Transverse colon (tissue), 4 donors: ENCODE data around the gene CRLF2. TPM values are rescaled to one million over a fixed set of nuclear protein-coding genes. Genes with fewer than 3 reads are reported as not detected.

Source experiments
- DNase-seq: peaks from one replicate; pipeline ENCODE4 v3.0.0-alpha.2; 2019
- H3K27ac ChIP-seq, 4 donors: fragments of 200-600 bp; sonication (generic); 2 replicates each; pipeline ENCODE4 v1.5.1; 2016 to 2018; ENCODE audit warnings: inconsistent platforms in 4 of 4
- H3K27me3 ChIP-seq: fragments of 200-600 bp; sonication (generic); 2 replicates; pipeline ENCODE4 v1.5.1; 2017; ENCODE audit warnings: inconsistent platforms
- H3K36me3 ChIP-seq, 4 donors: fragments of 200-600 bp; sonication (generic); 2 replicates each; pipeline ENCODE4 v1.5.1; 2017 to 2019; ENCODE audit warnings: inconsistent platforms in 4 of 4
- H3K4me1 ChIP-seq, 4 donors: fragments of 200-600 bp; sonication (generic); 2 replicates each; pipeline ENCODE4 v1.5.1; 2017 to 2020; ENCODE audit warnings: inconsistent platforms in 4 of 4
- H3K4me3 ChIP-seq, 4 donors: fragments of 200-600 bp; sonication (generic); 1 replicate in 1 of 4; 2 replicates in 3 of 4; pipeline versions ENCODE4 v1.5.1 to v1.6.1; 2017 to 2019; ENCODE audit warnings: inconsistent platforms in 4 of 4
- H3K9me3 ChIP-seq, 2 donors: fragments of 200-600 bp; sonication (generic); 2 replicates each; pipeline ENCODE4 v1.5.1; 2017 to 2019; ENCODE audit warnings: inconsistent platforms in 2 of 2
- EP300 ChIP-seq: sonication (generic); formaldehyde crosslinking; IDR thresholded peaks from one replicate; pipeline ENCODE4 v1.6.1; 2017; ENCODE audit warnings: antibody characterized with exemption, low read depth
- POLR2A ChIP-seq: fragments of 450-650 bp; IDR thresholded peaks from one replicate; pipeline ENCODE4 v1.6.1; 2016; ENCODE audit warnings: antibody characterized with exemption, mild to moderate bottlenecking, moderate library complexity
- POLR2AphosphoS5 ChIP-seq, 3 donors: sonication (generic); formaldehyde crosslinking; IDR thresholded peaks; one replicate each; pipeline ENCODE4 v1.6.1; 2016; ENCODE audit warnings: antibody characterized with exemption in 3 of 3
- WGBS, 2 donors: methylation state at CpG; one replicate each; pipeline ENCODE4 v1.1.5; 2018; ENCODE audit warnings: low coverage in 1 of 2; 5-methylcytosine and 5-hydroxymethylcytosine counted together
- in situ Hi-C, 4 donors: fragments of 200-750 bp; cut with MboI; loops; one replicate each; pipeline versions ENCODE4 v1.15.0 to v1.15.1; 2017; ENCODE audit warnings: low sequenced_read_pairs in 3 of 4, low pct_ligation_motif_present in 1 of 4, low pct_unique_long_range_greater_than_20kb in 1 of 4
- intact Hi-C: fragments of 100-400 bp; cut with DNase I; formaldehyde crosslinking; loops from one replicate; pipeline ENCODE4 v1.15.1; 2023; ENCODE audit warnings: low total_unique reads
- total RNA-seq, 4 donors: library from RNA; depleted of rRNA; stranded (reverse); fragments of >200 nt; gene quantifications; one replicate each; pipeline ENCODE4 v1.1.0, GENCODE V29; 2016
- TF ChIP-seq, protein P1 (sequence below), 5 experiments: fragments of 200-600 bp in 3 of 5; fragments of 450-650 bp in 2 of 5; sonication (generic) in 3 of 5; IDR thresholded peaks; 1 replicate in 2 of 5; 2 replicates in 3 of 5; pipeline ENCODE4 v1.5.1; 2016 to 2017; ENCODE audit warnings: antibody characterized with exemption in 5 of 5, inconsistent platforms in 3 of 5, mild to moderate bottlenecking in 2 of 5, moderate library complexity in 1 of 5

Gene CRLF2
- total RNA-seq, 4 donors from 2014 or later: 0.41 to 15.0 TPM; not detected in 2

DNA sequence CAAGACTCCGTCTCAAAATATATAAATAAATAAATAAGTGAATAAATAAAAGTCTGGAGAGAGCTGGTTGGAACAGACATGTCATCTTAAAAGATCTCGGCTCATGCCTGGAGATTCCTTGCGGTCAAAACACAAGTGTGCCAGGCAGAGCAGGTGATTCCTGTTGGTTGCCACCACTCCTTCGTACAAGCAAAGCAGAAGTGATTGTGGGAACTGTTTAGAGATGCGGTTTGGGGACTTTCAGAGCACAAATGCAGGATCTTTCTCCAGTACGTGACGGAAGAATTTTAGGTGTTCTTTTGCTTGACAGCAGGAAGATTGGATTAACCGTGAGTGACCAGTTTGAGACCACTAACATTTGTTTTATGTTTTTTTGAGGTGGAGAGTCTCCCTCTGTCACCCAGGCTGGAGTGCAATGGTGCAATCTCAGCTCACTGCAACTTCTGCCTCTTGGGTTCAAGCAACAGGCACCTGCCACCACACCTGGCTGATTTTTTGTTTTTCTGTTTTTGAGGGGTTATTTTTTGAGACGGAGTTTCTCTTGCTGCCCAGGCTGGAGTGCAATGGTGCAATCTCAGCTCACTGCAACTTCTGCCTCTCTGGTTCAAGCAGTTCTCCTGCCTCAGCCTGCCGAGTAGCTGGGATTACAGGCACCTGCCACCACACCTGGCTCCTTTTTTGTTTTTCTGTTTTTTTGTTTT lies 2.8 kb upstream of the CRLF2 start:
- H3K36me3 ChIP-seq: no peaks in the 10 kb centered on the region
- intact Hi-C loops: no loop called here
- in situ Hi-C loops: no loop called here
- DNase-seq: no peak
- H3K27ac ChIP-seq: no peak overlapping the region
- H3K27me3 ChIP-seq: no peaks in the 10 kb centered on the region
- no peak overlapping the region for H3K4me3 ChIP-seq
- no peaks in the 10 kb centered on the region for H3K9me3 ChIP-seq
- no peaks in the 10 kb centered on the region for H3K4me1 ChIP-seq
- TF ChIP-seq POLR2AphosphoS5 (IDR thresholded peaks at IDR 0.05) (no peak), POLR2A (no peak), EP300 (no peak)
- TF ChIP-seq, protein P1, sequence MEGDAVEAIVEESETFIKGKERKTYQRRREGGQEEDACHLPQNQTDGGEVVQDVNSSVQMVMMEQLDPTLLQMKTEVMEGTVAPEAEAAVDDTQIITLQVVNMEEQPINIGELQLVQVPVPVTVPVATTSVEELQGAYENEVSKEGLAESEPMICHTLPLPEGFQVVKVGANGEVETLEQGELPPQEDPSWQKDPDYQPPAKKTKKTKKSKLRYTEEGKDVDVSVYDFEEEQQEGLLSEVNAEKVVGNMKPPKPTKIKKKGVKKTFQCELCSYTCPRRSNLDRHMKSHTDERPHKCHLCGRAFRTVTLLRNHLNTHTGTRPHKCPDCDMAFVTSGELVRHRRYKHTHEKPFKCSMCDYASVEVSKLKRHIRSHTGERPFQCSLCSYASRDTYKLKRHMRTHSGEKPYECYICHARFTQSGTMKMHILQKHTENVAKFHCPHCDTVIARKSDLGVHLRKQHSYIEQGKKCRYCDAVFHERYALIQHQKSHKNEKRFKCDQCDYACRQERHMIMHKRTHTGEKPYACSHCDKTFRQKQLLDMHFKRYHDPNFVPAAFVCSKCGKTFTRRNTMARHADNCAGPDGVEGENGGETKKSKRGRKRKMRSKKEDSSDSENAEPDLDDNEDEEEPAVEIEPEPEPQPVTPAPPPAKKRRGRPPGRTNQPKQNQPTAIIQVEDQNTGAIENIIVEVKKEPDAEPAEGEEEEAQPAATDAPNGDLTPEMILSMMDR (IDR thresholded peaks at IDR 0.05): no peak
- 60 to 83% methylated on average over 6 to 10 of the region's 10 CpGs for WGBS, 2 donors

GRCh38 chrX:1213971-1214370 lies 1.5 kb upstream of the CRLF2 start:
- in situ Hi-C loops: no loop called here

DNA sequence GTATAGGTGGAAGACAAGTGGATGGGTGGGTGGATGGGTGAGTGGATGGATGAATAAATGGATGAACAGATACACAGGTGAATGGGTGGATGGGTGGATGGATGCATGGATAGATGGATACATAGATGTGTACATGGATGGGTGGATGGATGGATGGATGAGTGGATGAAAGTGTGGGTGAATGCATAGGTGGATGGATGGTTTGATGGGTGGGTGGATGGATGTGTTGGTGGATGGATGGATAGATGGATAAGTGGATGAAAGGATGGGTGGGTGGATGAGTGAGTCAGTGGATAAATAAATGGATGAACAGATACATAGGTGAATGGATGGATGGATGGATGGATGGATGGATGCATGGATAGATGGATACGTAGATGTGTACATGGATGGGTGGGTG lies 1.6 kb downstream of the CRLF2 start:
- no peak for DNase-seq
- in situ Hi-C loops: no loop called here
- Histone ChIP-seq H3K9me3 (no peaks in the 10 kb centered on the region), H3K4me1 (peaks cover 0 to 4% (median 0%) of the 10 kb centered on the region in 4 donors), H3K27me3 (no peaks in the 10 kb centered on the region), H3K36me3 (no peaks in the 10 kb centered on the region), H3K27ac (no peak overlapping the region), H3K4me3 (no peak overlapping the region)
- TF ChIP-seq EP300 (no peak), POLR2AphosphoS5 (IDR thresholded peaks at IDR 0.05) (no peak), POLR2A (no peak)
- TF ChIP-seq, protein P1 (IDR thresholded peaks at IDR 0.05): no peak
- 90 to 100% methylated on average over 1 of the region's 1 CpG for WGBS, 2 donors
- intact Hi-C loops: no loop called here

More at GRCh38 chrX:1213971-1214370, 1.5 kb upstream of the CRLF2 start:
- TF ChIP-seq POLR2AphosphoS5 (IDR thresholded peaks at IDR 0.05) (no peak), EP300 (no peak), POLR2A (no peak)
- TF ChIP-seq, protein P1 (IDR thresholded peaks at IDR 0.05): no peak
- Histone ChIP-seq H3K9me3 (no peaks in the 10 kb centered on the region), H3K27me3 (no peaks in the 10 kb centered on the region), H3K4me3 (no peak overlapping the region), H3K27ac (no peak overlapping the region), H3K4me1 (no peaks in the 10 kb centered on the region), H3K36me3 (no peaks in the 10 kb centered on the region)
- no peak for DNase-seq
- WGBS, 2 donors: 89% methylated on average over 11 of the region's 11 CpGs; no CpG with 5 or more reads in 1 of the 2 donors
- intact Hi-C loops: no loop called here

- Histone ChIP-seq H3K9me3 (no peaks in the 10 kb centered on the region), H3K27ac (no peak overlapping the region), H3K4me3 (no peak overlapping the region), H3K4me1 (peaks cover 0 to 15% (median 4%) of the 10 kb centered on the region in 4 donors), H3K36me3 (no peaks in the 10 kb centered on the region), H3K27me3 (no peaks in the 10 kb centered on the region)
- TF ChIP-seq POLR2A (no peak), EP300 (no peak), POLR2AphosphoS5 (IDR thresholded peaks at IDR 0.05) (no peak)
- TF ChIP-seq, protein P1 (IDR thresholded peaks at IDR 0.05): no peak
- no peak for DNase-seq
- intact Hi-C loops (no loop called here), in situ Hi-C loops (no loop called here)
- WGBS, 2 donors: 31 to 41% methylated on average over 11 to 15 of the region's 15 CpGs
Measured at GRCh38 chrX:1207496-1208025, 4.9 kb downstream of the CRLF2 start.
